ENCODE results near the gene CAND2. TPM values are rescaled to one million over a fixed set of nuclear protein-coding genes. Genes with fewer than 3 reads are reported as not detected.
"Not testable (repeated sequence)": the region's sequence is repeated elsewhere in the genome, so short reads cannot be mapped to it uniquely, and the experiment has no call there.

The CAND2 gene
- total and polyA plus RNA-seq, 4 donors: 2.6 to 24.4 (median 14.5) TPM

GRCh38 chr3:12879191-12879815 is 82.8 kb downstream of the CAND2 start:
- Histone ChIP-seq H3K9me3 (ENCODE audit: control insufficient read depth, low read length) (no peaks in the 10 kb centered on the region), H3K4me3 (ENCODE audit: low read length in 2 of 2) (no peak overlapping the region), H3K27me3 (ENCODE audit: control insufficient read depth in 1 of 2, insufficient read depth in 2 of 2, low read length in 1 of 2) (no peaks in the 10 kb centered on the region), H3K4me1 (ENCODE audit: control insufficient read depth in 1 of 2, insufficient read depth in 2 of 2, low read length in 2 of 2) (no peaks in the 10 kb centered on the region), H3K36me3 (ENCODE audit: control insufficient read depth in 1 of 2, insufficient read depth in 2 of 2, low read length in 1 of 2) (no peaks in the 10 kb centered on the region), H3K27ac (ENCODE audit: low read depth in 1 of 2, low read length in 2 of 2) (no peak overlapping the region)
- DNase-seq: no peak
- intact Hi-C loops (cut with DNase I): no loop called here
- no peak for ATAC-seq (ENCODE audit: low FRiP score)
- 92 to 98% methylated on average over 5 of the region's 5 CpGs for WGBS, 2 donors

DNA sequence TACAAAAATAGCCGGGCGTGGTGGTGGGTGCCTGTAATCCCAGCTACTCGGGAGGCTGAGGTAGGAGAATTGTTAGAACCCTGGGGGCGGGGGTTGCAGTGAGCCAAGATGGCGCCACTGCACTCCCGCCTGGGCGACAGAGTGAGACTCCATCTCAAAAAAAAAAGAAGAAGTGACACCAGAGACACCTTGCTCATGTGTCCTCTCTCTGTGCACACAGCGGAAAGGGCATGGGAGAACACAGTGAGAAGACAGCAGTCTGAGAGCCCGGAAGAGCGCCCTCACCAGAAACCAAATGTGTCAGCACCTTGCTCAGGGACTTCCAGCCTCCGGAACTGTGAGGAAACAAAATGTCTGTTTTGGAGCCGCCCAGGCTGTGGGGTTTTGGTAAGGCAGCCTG is 85.4 kb downstream of the CAND2 start:
- ATAC-seq (ENCODE audit: low FRiP score); intact Hi-C loops (cut with DNase I); DNase-seq; H3K9me3 ChIP-seq (ENCODE audit: control insufficient read depth, low read length); H3K36me3 ChIP-seq (ENCODE audit: control insufficient read depth in 1 of 2, insufficient read depth in 2 of 2, low read length in 1 of 2); H3K27me3 ChIP-seq (ENCODE audit: control insufficient read depth in 1 of 2, insufficient read depth in 2 of 2, low read length in 1 of 2); H3K27ac ChIP-seq (ENCODE audit: low read depth in 1 of 2, low read length in 2 of 2); H3K4me3 ChIP-seq (ENCODE audit: low read length in 2 of 2); H3K4me1 ChIP-seq (ENCODE audit: control insufficient read depth in 1 of 2, insufficient read depth in 2 of 2, low read length in 2 of 2): not testable (repeated sequence)
- WGBS, 2 donors: 97 to 100% methylated on average over 12 of the region's 12 CpGs

GRCh38 chr3:12882336-12883310 is 86.1 kb downstream of the CAND2 start:
- Histone ChIP-seq H3K4me1 (ENCODE audit: control insufficient read depth in 1 of 2, insufficient read depth in 2 of 2, low read length in 2 of 2) (no peaks in the 10 kb centered on the region), H3K36me3 (ENCODE audit: control insufficient read depth in 1 of 2, insufficient read depth in 2 of 2, low read length in 1 of 2) (no peaks in the 10 kb centered on the region), H3K27me3 (ENCODE audit: control insufficient read depth in 1 of 2, insufficient read depth in 2 of 2, low read length in 1 of 2) (no peaks in the 10 kb centered on the region), H3K9me3 (ENCODE audit: control insufficient read depth, low read length) (no peaks in the 10 kb centered on the region), H3K4me3 (ENCODE audit: low read length in 2 of 2) (no peak overlapping the region), H3K27ac (ENCODE audit: low read depth in 1 of 2, low read length in 2 of 2) (no peak overlapping the region)
- no peak for ATAC-seq (ENCODE audit: low FRiP score)
- peak in 1 of 2 donors; percentile 72 for DNase-seq
- 92 to 96% methylated on average over 58 to 62 of the region's 62 CpGs for WGBS, 2 donors
- intact Hi-C loops (cut with DNase I): no loop called here

GRCh38 chr3:12884186-12884680 is 87.8 kb downstream of the CAND2 start:
- H3K36me3 ChIP-seq (ENCODE audit: control insufficient read depth in 1 of 2, insufficient read depth in 2 of 2, low read length in 1 of 2): no peaks in the 10 kb centered on the region
- intact Hi-C loops (cut with DNase I): no loop called here
- H3K4me1 ChIP-seq (ENCODE audit: control insufficient read depth in 1 of 2, insufficient read depth in 2 of 2, low read length in 2 of 2): no peaks in the 10 kb centered on the region
- H3K27ac ChIP-seq (ENCODE audit: low read depth in 1 of 2, low read length in 2 of 2): peak overlapping the region in 1 of 2 donors; percentile 19
- H3K4me3 ChIP-seq (ENCODE audit: low read length in 2 of 2): no peak overlapping the region
- DNase-seq (peak; percentile 83 to 90), ATAC-seq (ENCODE audit: low FRiP score) (peak; percentile 85)
- H3K27me3 ChIP-seq (ENCODE audit: control insufficient read depth in 1 of 2, insufficient read depth in 2 of 2, low read length in 1 of 2): no peaks in the 10 kb centered on the region
- 17 to 21% methylated on average over 15 of the region's 15 CpGs for WGBS, 2 donors
- no peaks in the 10 kb centered on the region for H3K9me3 ChIP-seq (ENCODE audit: control insufficient read depth, low read length)

Other genes with a start within 250 kb of the CAND2 start
- gene MKRN2, start 239.6 kb upstream of the CAND2 start, total RNA-seq: 10 to 100 TPM; 22.2 to 22.5 TPM
- 10 to 100 TPM; 18.8 to 22.3 TPM for gene MKRN2, start 239.6 kb upstream of the CAND2 start, polyA plus RNA-seq
- gene RAF1, start 132.6 kb upstream of the CAND2 start, total RNA-seq: 100 to 1,000 TPM in 1 of 2 donors, 10 to 100 TPM in 1; 96.2 to 117 TPM
- 10 to 100 TPM; 57.0 to 83.2 TPM for gene RAF1, start 132.6 kb upstream of the CAND2 start, polyA plus RNA-seq
- under 1 TPM in 1 of 2 donors, not detected in 1; 0.84 TPM for gene TMEM40, start 37.4 kb upstream of the CAND2 start, total RNA-seq
- gene TMEM40, start 37.4 kb upstream of the CAND2 start, polyA plus RNA-seq: under 1 TPM in 1 of 2 donors, not detected in 1; 0.50 TPM
- gene RPL32, start 44.9 kb downstream of the CAND2 start, total RNA-seq: 1,000 to 10,000 TPM; 1,255 to 1,309 TPM
- gene RPL32, start 44.9 kb downstream of the CAND2 start, polyA plus RNA-seq: 1,000 to 10,000 TPM; 2,819 to 3,270 TPM

Data from aorta (tissue), 5 donors.